Endometrial microvascular endothelial cells (primary cell): ENCODE results near the gene USH2A. TPM values are rescaled to one million over a fixed set of nuclear protein-coding genes. Genes with fewer than 3 reads are reported as not detected.

Experiments used
- in situ Hi-C: cut with HindIII; loops from 2 replicates; pipeline ENCODE4 v1.10.0; 2017; ENCODE audit warnings: low sequenced_read_pairs, low pct_unique_long_range_greater_than_20kb; ENCODE audit errors: inconsistent ontology term
- total RNA-seq: library from RNA; depleted of rRNA; stranded (reverse); fragments of >200 nt; gene quantifications from one replicate; pipeline ENCODE4 v1.2.3, GENCODE V29; 2015; ENCODE audit errors: inconsistent ontology term

USH2A gene
- total RNA-seq, 1 donor from 2014 or later, result not detected

DNA sequence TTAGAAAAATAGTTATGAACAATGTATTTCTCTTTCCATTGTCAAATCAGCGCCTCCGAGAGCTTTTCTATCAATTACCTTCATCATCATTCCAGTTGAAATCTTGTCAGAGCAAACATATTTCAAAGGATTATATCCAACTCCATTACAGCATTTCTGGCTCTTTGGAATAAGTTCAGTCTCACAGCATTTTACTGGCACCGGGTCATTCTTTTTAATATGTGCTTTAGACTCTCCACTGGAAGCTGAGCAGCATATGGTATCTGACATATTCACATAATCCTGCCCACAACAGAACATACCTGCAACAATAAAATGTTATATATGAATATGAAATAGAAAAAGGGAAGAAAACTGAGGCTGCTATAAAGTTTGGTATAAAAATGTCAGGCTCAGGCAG is 633.3 kb downstream of the USH2A start:
- in situ Hi-C loops, result no loop called here

DNA sequence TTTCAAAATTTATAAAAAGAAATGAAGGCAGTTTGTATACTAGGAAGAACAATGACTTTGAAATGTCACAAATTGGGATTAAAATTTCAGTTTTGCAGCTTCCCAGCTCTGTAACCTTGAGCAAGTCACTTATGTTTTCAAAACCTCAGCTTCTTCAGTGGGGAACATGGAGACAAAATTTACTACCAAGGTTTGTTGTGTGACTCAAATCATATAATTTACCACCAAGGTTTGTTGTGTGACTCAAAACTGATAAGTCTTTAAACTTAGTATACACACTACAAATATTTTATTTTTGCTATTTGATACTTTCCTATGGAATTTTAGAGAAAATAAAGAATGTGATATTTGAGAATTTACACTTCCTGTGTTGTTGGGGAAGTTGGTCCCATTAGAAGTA is 636.3 kb downstream of the USH2A start:
- in situ Hi-C loops, result no loop called here

DNA sequence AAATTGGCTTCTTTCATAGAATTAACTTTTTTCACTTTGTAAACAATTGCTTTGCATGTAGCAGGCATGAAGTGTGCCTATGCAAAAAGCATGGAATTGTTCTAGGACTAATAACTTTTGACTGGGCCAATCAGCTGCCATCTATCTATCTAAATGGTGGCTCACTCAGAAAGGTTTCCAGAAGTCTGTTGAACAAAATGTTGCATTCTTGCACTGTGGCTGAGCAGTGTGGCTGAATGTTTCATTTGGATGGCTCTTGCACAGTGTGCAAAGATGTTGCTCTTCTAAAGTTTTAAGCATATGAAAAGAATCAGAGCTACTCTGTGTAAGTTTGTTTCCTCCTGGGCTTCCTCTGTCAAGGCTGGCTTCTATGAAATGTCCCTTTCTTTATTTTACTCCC is 642.6 kb downstream of the USH2A start:
- in situ Hi-C loops, result no loop called here

- in situ Hi-C loops, result no loop called here
These were observed 643.1 kb downstream of the USH2A start for GRCh38 chr1:215780139-215780538.

DNA sequence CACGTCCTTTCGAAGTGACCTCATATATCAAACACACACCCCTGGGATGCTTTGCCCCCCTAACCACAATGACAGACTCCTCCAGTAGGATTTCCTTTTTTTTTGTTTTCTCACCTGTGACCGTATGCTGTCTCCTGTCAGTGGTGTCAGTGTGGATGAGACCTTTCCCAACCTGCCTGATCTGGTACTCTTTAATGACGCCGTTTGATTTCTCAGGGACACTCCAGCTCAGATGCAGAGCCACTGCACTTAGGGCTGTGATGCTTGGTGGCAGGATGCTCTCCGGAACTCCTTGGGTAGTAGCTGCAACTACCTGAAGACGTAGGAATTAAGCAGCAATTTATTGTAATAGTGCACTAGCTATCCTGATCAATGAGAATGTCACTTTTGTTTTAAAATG is 643.5 kb downstream of the USH2A start:
- in situ Hi-C loops, result no loop called here

DNA sequence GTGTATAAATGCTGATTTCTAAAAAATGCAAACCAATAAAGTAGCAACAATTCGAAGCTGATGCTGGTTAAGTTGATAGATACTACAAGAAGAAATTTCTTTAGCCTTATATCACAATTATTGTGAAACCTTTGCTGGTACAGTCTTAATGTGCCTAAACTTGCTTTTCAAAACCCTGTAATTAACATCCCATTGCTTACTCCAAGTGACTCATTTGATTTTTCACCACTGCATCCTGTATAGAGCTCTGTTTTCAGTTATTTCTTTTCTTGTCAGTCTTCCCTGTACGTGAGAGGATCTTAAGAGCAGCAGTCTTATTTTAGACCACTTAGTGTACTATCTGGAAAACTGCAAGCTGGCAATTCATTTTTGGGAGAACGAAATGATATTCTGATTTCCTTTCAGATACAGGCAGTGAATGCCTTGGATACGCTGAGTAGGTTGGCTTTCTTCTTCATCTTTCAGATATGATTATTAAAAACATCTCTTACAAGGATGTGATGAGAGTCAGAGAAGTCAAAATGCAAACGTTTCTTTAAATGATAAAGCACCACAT is 645.8 kb downstream of the USH2A start:
- in situ Hi-C loops, result no loop called here

GRCh38 chr1:215776336-215776735 is 646.9 kb downstream of the USH2A start:
- in situ Hi-C loops, result no loop called here

DNA sequence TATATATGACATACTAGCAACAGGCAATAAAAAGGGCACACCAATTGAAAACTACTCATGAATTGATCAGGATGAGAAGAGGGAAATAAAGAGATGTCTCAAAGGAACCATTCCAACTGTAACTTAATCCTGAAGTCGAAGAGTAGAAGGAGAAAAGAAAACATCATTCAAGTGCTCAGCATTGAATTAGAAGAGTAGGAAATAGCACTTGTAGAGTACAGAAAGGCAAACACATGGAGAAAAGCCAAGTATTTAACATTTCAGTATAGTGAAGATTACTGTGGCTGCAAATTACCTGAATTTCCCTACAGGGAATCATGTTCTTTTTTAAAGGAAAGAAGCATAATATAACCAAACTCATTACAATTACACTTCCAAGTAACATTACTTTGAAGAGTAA is 651.1 kb downstream of the USH2A start:
- in situ Hi-C loops, result no loop called here

DNA sequence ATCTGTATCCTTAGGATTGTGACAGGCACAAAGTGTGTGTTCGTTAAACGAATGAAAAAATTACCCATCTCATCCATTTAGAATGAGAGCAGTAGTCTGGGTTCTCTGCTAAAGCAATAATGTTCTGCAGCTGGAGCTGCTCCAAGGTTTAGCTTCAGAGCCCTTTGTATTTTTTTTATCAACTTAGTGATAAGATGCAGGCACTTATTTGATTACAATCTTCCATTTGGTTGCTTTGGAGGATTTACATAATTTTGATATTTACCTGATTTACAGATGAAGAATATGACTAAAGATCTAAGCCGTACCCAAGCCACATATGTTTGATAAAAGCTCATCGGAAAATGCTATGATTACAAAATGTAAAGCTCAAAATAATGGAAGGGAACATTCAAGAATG is 654.9 kb downstream of the USH2A start:
- in situ Hi-C loops, result no loop called here

DNA sequence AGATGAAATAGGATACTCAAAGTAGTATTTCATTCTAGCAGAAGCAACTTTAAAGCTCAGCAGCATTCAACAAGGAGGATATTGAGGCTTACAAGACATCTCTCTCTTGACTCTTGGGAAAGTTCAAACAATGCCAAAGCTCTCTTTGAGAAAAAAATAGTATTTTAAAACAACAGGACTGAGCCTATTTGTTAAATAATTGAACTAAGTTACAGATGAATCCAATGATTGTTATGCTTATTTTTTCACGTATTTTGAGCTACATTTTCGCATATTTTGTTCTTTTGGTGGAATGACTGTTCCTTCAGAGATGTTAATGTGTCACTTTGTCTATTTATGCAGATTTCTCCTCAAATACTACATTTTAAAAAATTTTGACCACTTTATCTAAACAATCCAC is 655.5 kb downstream of the USH2A start:
- in situ Hi-C loops, result no loop called here

GRCh38 chr1:215766521-215766920 is 656.7 kb downstream of the USH2A start:
- in situ Hi-C loops, result no loop called here

GRCh38 chr1:215765833-215766232 is 657.4 kb downstream of the USH2A start:
- in situ Hi-C loops, result no loop called here

DNA sequence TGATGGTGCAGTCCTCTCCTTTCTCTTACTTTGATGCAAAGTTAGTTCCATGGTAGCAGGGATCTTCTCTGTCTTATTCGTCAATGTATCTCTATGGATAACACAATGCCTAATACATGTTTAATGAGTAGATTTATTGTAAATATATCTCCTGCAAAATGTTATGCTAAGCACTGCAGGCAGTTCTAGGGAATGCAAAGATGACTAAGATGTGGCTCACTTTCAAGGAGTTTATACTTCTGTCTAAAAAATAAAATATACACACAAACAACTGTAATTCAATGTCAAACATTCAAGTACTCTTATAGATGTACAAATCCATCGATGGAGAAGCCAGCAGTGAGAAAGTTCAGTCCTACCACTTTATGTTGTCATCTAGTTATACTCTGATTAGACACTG is 661.8 kb downstream of the USH2A start:
- in situ Hi-C loops, result no loop called here

GRCh38 chr1:215754112-215754511 is 669.1 kb downstream of the USH2A start:
- in situ Hi-C loops, result no loop called here

DNA sequence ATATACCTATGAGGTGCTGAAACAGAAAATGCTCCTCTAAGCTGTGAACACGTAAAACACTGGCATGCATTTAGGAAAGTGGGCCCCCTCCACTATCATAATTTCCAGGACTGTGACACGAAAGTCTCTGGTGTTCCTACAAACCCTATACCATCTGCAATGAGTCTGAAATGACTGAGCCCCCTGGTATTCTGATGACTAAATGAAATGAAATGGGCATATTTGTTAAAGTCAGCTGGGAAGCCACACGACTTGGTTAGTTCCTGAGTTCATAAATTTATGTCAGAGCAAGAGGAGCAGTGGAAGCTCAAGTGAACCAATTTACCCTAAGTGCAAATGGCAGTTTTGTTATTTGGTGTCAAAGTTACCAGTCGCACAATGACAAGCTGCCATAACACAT is 673.8 kb downstream of the USH2A start:
- in situ Hi-C loops, result no loop called here

GRCh38 chr1:215748431-215748830 is 674.8 kb downstream of the USH2A start:
- in situ Hi-C loops, result no loop called here

GRCh38 chr1:215744419-215744818 is 678.8 kb downstream of the USH2A start:
- in situ Hi-C loops, result no loop called here

GRCh38 chr1:215739025-215739424 is 684.2 kb downstream of the USH2A start:
- in situ Hi-C loops, result no loop called here

- in situ Hi-C loops, result no loop called here
These were observed 691.5 kb downstream of the USH2A start for GRCh38 chr1:215731699-215732098.

- in situ Hi-C loops, result no loop called here
These were observed 692.6 kb downstream of the USH2A start for GRCh38 chr1:215730600-215730999.

- in situ Hi-C loops, result no loop called here
These were observed 695.1 kb downstream of the USH2A start for GRCh38 chr1:215728169-215728568.
